GM19372 (cell line): ENCODE results near the gene CLDN9.
"Not testable (repeated sequence)": the region's sequence is repeated elsewhere in the genome, so short reads cannot be mapped to it uniquely, and the experiment has no call there.

ENCODE experiments used
- ATAC-seq: cut with Tn5 transposase; IDR thresholded peaks from one replicate; pipeline ENCODE4 v1.9.1; 2021; ENCODE audit warnings: mild to moderate bottlenecking, low read depth, moderate library complexity; ENCODE audit not compliant: unreplicated experiment

CLDN9 gene

GRCh38 chr16:3051494-3051893 is 38.8 kb downstream of the CLDN9 start:
- no peak for ATAC-seq

- not testable (repeated sequence) for ATAC-seq
Measured at GRCh38 chr16:3052571-3053329, 40.0 kb downstream of the CLDN9 start.

- ATAC-seq, result not testable (repeated sequence)
Measured at GRCh38 chr16:3053330-3053710, 40.6 kb downstream of the CLDN9 start.

- ATAC-seq, result no peak
Measured at GRCh38 chr16:3054965-3055733, 42.4 kb downstream of the CLDN9 start.

- ATAC-seq, result not testable (repeated sequence)
Measured at GRCh38 chr16:3055734-3056115, 43.0 kb downstream of the CLDN9 start.

GRCh38 chr16:3056336-3057180 is 43.8 kb downstream of the CLDN9 start:
- ATAC-seq, result no peak

GRCh38 chr16:3057181-3058138 is 44.7 kb downstream of the CLDN9 start:
- ATAC-seq, result no peak

GRCh38 chr16:3058139-3059030 is 45.7 kb downstream of the CLDN9 start:
- ATAC-seq, result no peak

GRCh38 chr16:3059041-3059722 is 46.5 kb downstream of the CLDN9 start:
- peak; percentile 89 for ATAC-seq

- no peak for ATAC-seq
Measured at GRCh38 chr16:3059723-3060242, 47.1 kb downstream of the CLDN9 start.

- no peak for ATAC-seq
Measured at GRCh38 chr16:3060339-3061127, 47.8 kb downstream of the CLDN9 start.

GRCh38 chr16:3062553-3062952 is 49.8 kb downstream of the CLDN9 start:
- no peak for ATAC-seq

- ATAC-seq, result no peak
Measured at GRCh38 chr16:3063625-3064386, 51.1 kb downstream of the CLDN9 start.
